ENCODE measurements around the gene CCDC15. TPM values are rescaled to one million over a fixed set of nuclear protein-coding genes. Genes with fewer than 3 reads are reported as not detected.
"Not testable (repeated sequence)": the region's sequence is repeated elsewhere in the genome, so short reads cannot be mapped to it uniquely, and the experiment has no call there.

The CCDC15 gene
- total and polyA plus RNA-seq, 11 donors: 0.08 to 1.8 (median 0.19) TPM

DNA sequence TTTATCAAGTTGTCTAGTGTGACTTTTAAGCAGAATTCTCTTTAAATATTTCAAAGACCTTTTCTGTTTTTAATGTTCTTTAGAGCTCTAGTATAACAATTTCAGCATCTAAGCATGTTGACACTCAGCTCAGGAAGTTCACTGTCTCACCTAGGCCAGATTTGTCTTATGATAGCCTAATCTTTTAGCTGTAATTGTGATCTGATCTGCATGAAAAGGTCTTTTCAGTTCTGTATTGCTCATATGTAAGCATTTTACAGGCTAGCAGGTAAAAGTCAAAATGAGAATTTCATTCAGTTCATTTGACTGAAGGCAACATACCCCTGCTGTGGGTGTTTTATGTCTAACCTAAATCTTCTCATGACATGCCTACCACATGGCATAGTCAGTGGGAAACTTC, 62.4 kb downstream of the CCDC15 start:
- H3K9me3 ChIP-seq: peaks cover 0 to 18% (median 0%) of the 10 kb centered on the region in 12 donors
- H3K27ac ChIP-seq: no peak overlapping the region
- TF ChIP-seq, protein P1, sequence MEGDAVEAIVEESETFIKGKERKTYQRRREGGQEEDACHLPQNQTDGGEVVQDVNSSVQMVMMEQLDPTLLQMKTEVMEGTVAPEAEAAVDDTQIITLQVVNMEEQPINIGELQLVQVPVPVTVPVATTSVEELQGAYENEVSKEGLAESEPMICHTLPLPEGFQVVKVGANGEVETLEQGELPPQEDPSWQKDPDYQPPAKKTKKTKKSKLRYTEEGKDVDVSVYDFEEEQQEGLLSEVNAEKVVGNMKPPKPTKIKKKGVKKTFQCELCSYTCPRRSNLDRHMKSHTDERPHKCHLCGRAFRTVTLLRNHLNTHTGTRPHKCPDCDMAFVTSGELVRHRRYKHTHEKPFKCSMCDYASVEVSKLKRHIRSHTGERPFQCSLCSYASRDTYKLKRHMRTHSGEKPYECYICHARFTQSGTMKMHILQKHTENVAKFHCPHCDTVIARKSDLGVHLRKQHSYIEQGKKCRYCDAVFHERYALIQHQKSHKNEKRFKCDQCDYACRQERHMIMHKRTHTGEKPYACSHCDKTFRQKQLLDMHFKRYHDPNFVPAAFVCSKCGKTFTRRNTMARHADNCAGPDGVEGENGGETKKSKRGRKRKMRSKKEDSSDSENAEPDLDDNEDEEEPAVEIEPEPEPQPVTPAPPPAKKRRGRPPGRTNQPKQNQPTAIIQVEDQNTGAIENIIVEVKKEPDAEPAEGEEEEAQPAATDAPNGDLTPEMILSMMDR (IDR thresholded peaks at IDR 0.05): no peak
- TF ChIP-seq POLR2A (IDR thresholded peaks at IDR 0.05): no peak
- intact Hi-C loops (cut with DNase I): no loop called here
- no peaks in the 10 kb centered on the region for H3K27me3 ChIP-seq
- no peak for DNase-seq
- H3K4me1 ChIP-seq: no peaks in the 10 kb centered on the region
- H3K4me3 ChIP-seq: no peak overlapping the region
- H3K36me3 ChIP-seq: no peaks in the 10 kb centered on the region
- ATAC-seq: no peak

DNA sequence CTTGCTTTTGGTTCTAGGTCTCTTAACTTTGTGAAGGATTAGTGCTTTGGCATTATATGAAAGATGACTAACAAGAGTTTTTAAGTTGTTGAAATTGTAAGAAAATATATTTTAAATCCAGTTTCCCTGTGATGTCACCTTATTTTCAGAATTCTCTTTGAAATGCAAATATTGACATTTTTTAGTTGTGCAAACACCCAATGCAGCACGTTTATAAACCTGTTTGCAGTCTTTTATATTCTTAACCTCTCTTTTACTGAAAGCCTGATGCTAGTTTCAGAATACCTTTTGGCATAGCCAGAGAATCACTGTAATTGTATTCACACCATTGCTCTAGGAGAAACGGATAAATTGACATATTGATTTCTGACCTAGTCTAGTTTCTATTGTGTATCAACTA, 66.3 kb downstream of the CCDC15 start:
- no peak overlapping the region for H3K4me3 ChIP-seq
- no peak overlapping the region for H3K27ac ChIP-seq
- intact Hi-C loops (cut with DNase I): no loop called here
- H3K36me3 ChIP-seq: no peaks in the 10 kb centered on the region
- no peak for ATAC-seq
- no peaks in the 10 kb centered on the region for H3K27me3 ChIP-seq
- H3K9me3 ChIP-seq: peaks cover 0 to 3% (median 0%) of the 10 kb centered on the region in 12 donors
- TF ChIP-seq, protein P1 (IDR thresholded peaks at IDR 0.05): no peak
- TF ChIP-seq POLR2A (IDR thresholded peaks at IDR 0.05): no peak
- no peak for DNase-seq
- 88 to 93% (median 89%) methylated on average over 2 of the region's 2 CpGs for WGBS, 4 donors
- no peaks in the 10 kb centered on the region for H3K4me1 ChIP-seq

DNA sequence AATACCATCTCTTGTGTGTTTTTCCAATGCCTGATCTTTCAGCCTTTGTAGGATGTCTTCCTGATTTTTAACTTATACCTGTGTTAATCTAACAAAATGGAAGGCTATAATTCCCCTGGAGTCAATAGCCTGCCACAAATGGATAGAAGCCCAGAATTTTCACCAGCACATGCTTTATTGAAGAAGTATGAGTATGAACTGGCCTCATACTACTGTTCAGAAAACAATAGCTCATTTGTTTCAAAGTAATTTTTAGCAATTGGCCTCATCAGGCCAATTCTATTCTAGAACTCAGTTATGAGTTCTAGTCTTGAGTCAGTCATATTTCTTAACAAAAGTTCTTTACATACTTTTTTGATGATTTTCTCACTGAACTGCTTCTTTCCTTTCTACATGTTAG, 68.5 kb downstream of the CCDC15 start:
- Histone ChIP-seq H3K27me3 (no peaks in the 10 kb centered on the region), H3K4me3 (no peak overlapping the region), H3K4me1 (no peaks in the 10 kb centered on the region), H3K9me3 (no peaks in the 10 kb centered on the region), H3K27ac (no peak overlapping the region), H3K36me3 (no peaks in the 10 kb centered on the region)
- intact Hi-C loops (cut with DNase I): no loop called here
- DNase-seq (no peak), ATAC-seq (no peak)
- TF ChIP-seq POLR2A (IDR thresholded peaks at IDR 0.05): no peak
- TF ChIP-seq, protein P1 (IDR thresholded peaks at IDR 0.05): no peak

DNA sequence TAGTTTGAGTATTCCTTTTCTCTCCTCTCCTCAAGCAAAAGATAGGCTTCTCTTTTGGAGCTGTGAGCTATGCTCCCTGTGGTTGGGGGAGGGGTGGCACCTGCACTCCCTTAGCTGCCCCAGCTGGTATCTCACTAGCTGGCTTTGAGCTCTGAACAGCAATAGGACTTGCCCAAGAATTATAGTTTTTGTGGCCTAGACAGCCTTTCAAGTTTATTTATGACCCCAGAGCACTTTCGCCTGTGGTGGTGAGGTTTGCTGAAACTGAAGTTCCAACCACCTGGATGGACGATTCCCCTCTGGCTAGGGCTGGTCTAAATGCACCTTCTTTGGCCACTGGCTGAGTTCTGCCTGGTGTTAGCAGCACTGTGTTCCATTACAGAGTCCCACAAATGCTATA, 72.0 kb downstream of the CCDC15 start:
- Histone ChIP-seq H3K27me3 (no peaks in the 10 kb centered on the region), H3K36me3 (no peaks in the 10 kb centered on the region), H3K4me1 (no peaks in the 10 kb centered on the region), H3K4me3 (no peak overlapping the region), H3K9me3 (peaks cover 0 to 6% (median 0%) of the 10 kb centered on the region in 12 donors), H3K27ac (no peak overlapping the region)
- TF ChIP-seq, protein P1 (IDR thresholded peaks at IDR 0.05): no peak
- no peak for TF ChIP-seq POLR2A (IDR thresholded peaks at IDR 0.05)
- no peak for DNase-seq
- 76 to 93% (median 88%) methylated on average over 2 of the region's 2 CpGs for WGBS, 4 donors
- intact Hi-C loops (cut with DNase I): no loop called here
- no peak for ATAC-seq

DNA sequence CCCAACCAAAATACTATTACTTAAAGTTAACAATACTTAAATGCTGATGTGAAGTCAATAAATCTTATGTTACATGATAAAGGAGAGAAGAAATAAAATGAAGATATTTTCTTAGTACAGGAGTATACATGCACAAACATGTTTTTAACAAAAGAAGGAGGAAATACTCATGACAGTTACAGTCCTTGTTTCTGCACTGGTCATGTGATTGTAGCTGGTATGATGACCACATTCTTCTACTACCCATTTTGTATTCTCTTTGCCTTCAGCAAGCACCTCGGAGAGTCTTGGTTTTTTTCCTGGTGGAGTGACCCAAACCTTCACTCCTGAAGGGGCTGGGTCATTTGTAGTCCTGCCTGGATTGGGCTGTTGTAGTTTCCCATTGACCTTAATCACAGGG, 75.4 kb downstream of the CCDC15 start:
- H3K27me3 ChIP-seq; intact Hi-C loops (cut with DNase I); DNase-seq; ATAC-seq; H3K27ac ChIP-seq; H3K36me3 ChIP-seq; H3K4me3 ChIP-seq; H3K4me1 ChIP-seq: not testable (repeated sequence)
- 83 to 100% (median 92%) methylated on average over 1 of the region's 1 CpG for WGBS, 4 donors
- peaks cover 0 to 20% (median 0%) of the 10 kb centered on the region in 12 donors for H3K9me3 ChIP-seq
